Stomach (tissue), 9 donors: ENCODE results near the gene NFIC. TPM values are rescaled to one million over a fixed set of nuclear protein-coding genes. Genes with fewer than 3 reads are reported as not detected.

Experiments used
- DNase-seq, 2 donors: peaks; one replicate each; pipeline versions ENCODE4 v3.0.0 to v3.0.0-alpha.2; 2013 to 2019
- H3K27ac ChIP-seq, 5 donors: fragments of 200-600 bp in 4 of 5; sonication (generic) in 4 of 5; one replicate each; pipeline ENCODE4 v1.5.1; 2013 to 2019; ENCODE audit warnings: mild to moderate bottlenecking in 1 of 5, moderate library complexity in 1 of 5
- H3K27me3 ChIP-seq, 3 donors: fragments of 200-600 bp; sonication (generic); one replicate each; pipeline ENCODE4 v1.5.1; 2017 to 2019; ENCODE audit warnings: mixed run types in 1 of 3
- H3K36me3 ChIP-seq, 4 donors: fragments of 200-600 bp; sonication (generic); 1 replicate in 3 of 4; 2 replicates in 1 of 4; pipeline ENCODE4 v1.5.1; 2016 to 2019
- H3K4me1 ChIP-seq, 4 donors: fragments of 200-600 bp; sonication (generic); one replicate each; pipeline ENCODE4 v1.5.1; 2016 to 2019
- H3K4me3 ChIP-seq, 4 donors: fragments of 200-600 bp; sonication (generic) in 3 of 4; one replicate each; pipeline ENCODE4 v1.5.1; 2016 to 2019; ENCODE audit warnings: mild to moderate bottlenecking in 1 of 4
- H3K9me3 ChIP-seq, 4 donors: fragments of 200-600 bp; sonication (generic); one replicate each; pipeline ENCODE4 v1.5.1; 2016 to 2019
- CTCF ChIP-seq, 7 experiments: fragments of 450-650 bp in 4 of 7; fragments of 200-600 bp in 3 of 7; sonication (generic) in 3 of 7; IDR thresholded peaks; one replicate each; pipeline ENCODE4 v1.5.1; 2016 to 2019; ENCODE audit warnings: antibody characterized with exemption in 7 of 7, control low read depth in 2 of 7, mild to moderate bottlenecking in 1 of 7
- EP300 ChIP-seq: sonication (generic); formaldehyde crosslinking; IDR thresholded peaks from one replicate; pipeline ENCODE4 v1.6.1; 2017; ENCODE audit warnings: antibody characterized with exemption
- POLR2A ChIP-seq, 4 donors: fragments of 450-650 bp; IDR thresholded peaks; one replicate each; pipeline ENCODE4 v1.6.1; 2016; ENCODE audit warnings: antibody characterized with exemption in 4 of 4, control low read depth in 2 of 4, mild to moderate bottlenecking in 1 of 4, moderate library complexity in 1 of 4
- POLR2AphosphoS5 ChIP-seq, 3 donors: sonication (generic); formaldehyde crosslinking; IDR thresholded peaks; one replicate each; pipeline ENCODE4 v1.6.1; 2016; ENCODE audit warnings: antibody characterized with exemption in 3 of 3
- WGBS, 5 donors: extraction: QIAGEN DNeasy Blood & Tissue Kit in 3 of 5; methylation state at CpG; one replicate each; pipeline versions ENCODE4 v1.1.5 to v1.1.7; 2013 to 2018; 5-methylcytosine and 5-hydroxymethylcytosine counted together
- intact Hi-C: fragments of 100-400 bp; cut with DNase I; formaldehyde crosslinking; loops from one replicate; pipeline ENCODE4 v1.15.1; 2023; ENCODE audit warnings: low total_unique reads
- polyA plus RNA-seq, 3 donors: library from polyadenylated mRNA; stranded (reverse); fragments of 200-250 nt; gene quantifications; one replicate each; pipeline ENCODE4 v1.2.3, GENCODE V29; 2013
- total RNA-seq, 5 donors: library from RNA; depleted of rRNA; stranded (reverse); fragments of >200 nt; gene quantifications; one replicate each; pipeline versions ENCODE4 v1.1.0 to v1.2.3, GENCODE V29; 2014 to 2016
- donor health status: healthy with polysubstance abuse.
- donor health status: Bipolar disorder and iron deficiency.
- donor health status: healthy.

NFIC gene
- total and polyA plus RNA-seq, 8 donors: 16.7 to 251 (median 47.8) TPM

- Histone ChIP-seq H3K27ac (peak overlapping the region; percentile 48 to 83 (median 74)), H3K27me3 (no peaks in the 10 kb centered on the region), H3K36me3 (no peaks in the 10 kb centered on the region), H3K4me1 (peaks cover 17 to 48% (median 40%) of the 10 kb centered on the region in 4 donors), H3K9me3 (peaks cover 0 to 7% (median 0%) of the 10 kb centered on the region in 4 donors), H3K4me3 (no peak overlapping the region)
- TF ChIP-seq CTCF (IDR thresholded peaks at IDR 0.05) (no peak), EP300 (no peak), POLR2A (IDR thresholded peaks at IDR 0.05) (no peak), POLR2AphosphoS5 (IDR thresholded peaks at IDR 0.05) (peak; percentile 42 to 85 (median 51))
- 37 to 46% (median 41%) methylated on average over 9 of the region's 9 CpGs for WGBS, 5 donors
- intact Hi-C loops: no loop called here
- DNase-seq: peak; percentile 76
Measured at GRCh38 chr19:3350014-3350663, 16.2 kb upstream of the NFIC start.

- H3K27ac ChIP-seq: peak overlapping the region in 1 of 5 donors; percentile 18
- H3K4me3 ChIP-seq: no peak overlapping the region
- no peak for DNase-seq
- no peaks in the 10 kb centered on the region for H3K36me3 ChIP-seq
- TF ChIP-seq CTCF (IDR thresholded peaks at IDR 0.05) (no peak), POLR2AphosphoS5 (IDR thresholded peaks at IDR 0.05) (no peak)
- intact Hi-C loops: no loop called here
- H3K9me3 ChIP-seq: peaks cover 0 to 7% (median 0%) of the 10 kb centered on the region in 4 donors
- H3K27me3 ChIP-seq: no peaks in the 10 kb centered on the region
- WGBS, 5 donors: 79 to 86% (median 84%) methylated on average over 8 of the region's 8 CpGs
- H3K4me1 ChIP-seq: peaks cover 9 to 33% (median 27%) of the 10 kb centered on the region in 4 donors
Measured at GRCh38 chr19:3351702-3352447, 14.5 kb upstream of the NFIC start.

- 55 to 76% (median 59%) methylated on average over 4 to 5 of the region's 5 CpGs for WGBS, 5 donors
- no peaks in the 10 kb centered on the region for H3K36me3 ChIP-seq
- TF ChIP-seq CTCF (IDR thresholded peaks at IDR 0.05) (no peak), EP300 (no peak), POLR2AphosphoS5 (IDR thresholded peaks at IDR 0.05) (no peak), POLR2A (IDR thresholded peaks at IDR 0.05) (no peak)
- DNase-seq: no peak
- H3K4me1 ChIP-seq: peaks cover 13 to 34% (median 29%) of the 10 kb centered on the region in 4 donors
- peaks cover 0 to 3% (median 0%) of the 10 kb centered on the region in 3 donors for H3K27me3 ChIP-seq
- peaks cover 0 to 7% (median 0%) of the 10 kb centered on the region in 4 donors for H3K9me3 ChIP-seq
- no peak overlapping the region for H3K4me3 ChIP-seq
- no peak overlapping the region for H3K27ac ChIP-seq
- intact Hi-C loops: no loop called here
Measured at GRCh38 chr19:3353493-3353892, 12.9 kb upstream of the NFIC start.

- TF ChIP-seq POLR2AphosphoS5 (IDR thresholded peaks at IDR 0.05) (no peak), POLR2A (IDR thresholded peaks at IDR 0.05) (no peak), CTCF (IDR thresholded peaks at IDR 0.05) (no peak), EP300 (no peak)
- Histone ChIP-seq H3K4me1 (peaks cover 22 to 31% (median 28%) of the 10 kb centered on the region in 4 donors), H3K27me3 (peaks cover 0 to 6% (median 0%) of the 10 kb centered on the region in 3 donors), H3K4me3 (no peak overlapping the region), H3K27ac (peak overlapping the region in 2 of 5 donors; percentile 86 to 100), H3K36me3 (no peaks in the 10 kb centered on the region), H3K9me3 (peaks cover 0 to 7% (median 0%) of the 10 kb centered on the region in 4 donors)
- DNase-seq: no peak
- 91 to 95% (median 92%) methylated on average over 2 of the region's 2 CpGs for WGBS, 5 donors
- intact Hi-C loops: no loop called here
Measured at GRCh38 chr19:3356805-3357204, 9.6 kb upstream of the NFIC start.
